ENCODE measurements around the gene POLK. TPM values are rescaled to one million over a fixed set of nuclear protein-coding genes. Genes with fewer than 3 reads are reported as not detected.

The POLK gene
- total RNA-seq, result 10 to 100 TPM; 23.9 to 35.8 (median 27.8) TPM

GRCh38 chr5:75511435-75512382 is at the start of gene POLK, which contains the start of gene CERT1:
POLK (plus strand) TSS chr5:75511891.
CERT1 (minus strand) TSS chr5:75511629; CDS start chr5:75511207, 422 bp downstream.
- H3K27ac ChIP-seq, result peak within 1 kb of the TSS; percentile 92 to 99 (median 96)
- no peaks in the 10 kb centered on the region for H3K27me3 ChIP-seq
- H3K36me3 ChIP-seq, result no peaks in the 10 kb centered on the region
- peak; percentile 98 for DNase-seq
- H3K9me3 ChIP-seq, result no peaks in the 10 kb centered on the region
- ATAC-seq, result peak; percentile 89 to 91
- intact Hi-C loops (cut with DNase I; ENCODE audit: low total_unique reads), result loop anchor here (1.0 to 2.0 kb wide), 4 partner anchors 174 to 1947 kb away; partner anchors contain the start of genes ANKRA2, GFM2, HMGCR and NSA2
- H3K4me1 ChIP-seq, result peaks cover 46 to 49% of the 10 kb centered on the region in 2 donors
- in situ Hi-C loops (cut with MboI; ENCODE audit: low sequenced_read_pairs in 4 of 4), result loop anchor here in 2 of 4 donors (25.0 kb wide), 1 partner anchor 174 kb away; the partner anchor contains the start of gene HMGCR (in 2 of the 2)
- TF ChIP-seq, protein P1, sequence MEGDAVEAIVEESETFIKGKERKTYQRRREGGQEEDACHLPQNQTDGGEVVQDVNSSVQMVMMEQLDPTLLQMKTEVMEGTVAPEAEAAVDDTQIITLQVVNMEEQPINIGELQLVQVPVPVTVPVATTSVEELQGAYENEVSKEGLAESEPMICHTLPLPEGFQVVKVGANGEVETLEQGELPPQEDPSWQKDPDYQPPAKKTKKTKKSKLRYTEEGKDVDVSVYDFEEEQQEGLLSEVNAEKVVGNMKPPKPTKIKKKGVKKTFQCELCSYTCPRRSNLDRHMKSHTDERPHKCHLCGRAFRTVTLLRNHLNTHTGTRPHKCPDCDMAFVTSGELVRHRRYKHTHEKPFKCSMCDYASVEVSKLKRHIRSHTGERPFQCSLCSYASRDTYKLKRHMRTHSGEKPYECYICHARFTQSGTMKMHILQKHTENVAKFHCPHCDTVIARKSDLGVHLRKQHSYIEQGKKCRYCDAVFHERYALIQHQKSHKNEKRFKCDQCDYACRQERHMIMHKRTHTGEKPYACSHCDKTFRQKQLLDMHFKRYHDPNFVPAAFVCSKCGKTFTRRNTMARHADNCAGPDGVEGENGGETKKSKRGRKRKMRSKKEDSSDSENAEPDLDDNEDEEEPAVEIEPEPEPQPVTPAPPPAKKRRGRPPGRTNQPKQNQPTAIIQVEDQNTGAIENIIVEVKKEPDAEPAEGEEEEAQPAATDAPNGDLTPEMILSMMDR (IDR thresholded peaks at IDR 0.05 in 4 of 5, conservative IDR thresholded peaks at IDR 0.05 in 1 of 5), result no peak
- peak; percentile 84 to 90 for TF ChIP-seq POLR2A (IDR thresholded peaks at IDR 0.05)
- H3K4me3 ChIP-seq, result peak within 1 kb of the TSS; percentile 87 to 97 (median 94)

GRCh38 chr5:75463726-75464125 is 48.0 kb upstream of the POLK start:
- Histone ChIP-seq H3K9me3 (peaks cover 0 to 3% (median 0%) of the 10 kb centered on the region in 3 donors), H3K27me3 (no peaks in the 10 kb centered on the region), H3K4me1 (peaks cover 12 to 22% of the 10 kb centered on the region in 2 donors), H3K4me3 (no peak overlapping the region), H3K36me3 (no peaks in the 10 kb centered on the region), H3K27ac (no peak overlapping the region)
- in situ Hi-C loops (cut with MboI; ENCODE audit: low sequenced_read_pairs in 4 of 4), result no loop called here
- DNase-seq (no peak), ATAC-seq (no peak)
- intact Hi-C loops (cut with DNase I; ENCODE audit: low total_unique reads), result no loop called here
- TF ChIP-seq POLR2A (IDR thresholded peaks at IDR 0.05), result no peak
- TF ChIP-seq, protein P1 (IDR thresholded peaks at IDR 0.05 in 4 of 5, conservative IDR thresholded peaks at IDR 0.05 in 1 of 5), result no peak

GRCh38 chr5:75465480-75465879 is 46.2 kb upstream of the POLK start:
- ATAC-seq (no peak), DNase-seq (no peak)
- Histone ChIP-seq H3K9me3 (peaks cover 0 to 16% (median 2%) of the 10 kb centered on the region in 3 donors), H3K27ac (no peak overlapping the region), H3K4me1 (peaks cover 12 to 20% of the 10 kb centered on the region in 2 donors), H3K27me3 (no peaks in the 10 kb centered on the region), H3K4me3 (no peak overlapping the region), H3K36me3 (no peaks in the 10 kb centered on the region)
- in situ Hi-C loops (cut with MboI; ENCODE audit: low sequenced_read_pairs in 4 of 4), result no loop called here
- TF ChIP-seq, protein P1 (IDR thresholded peaks at IDR 0.05 in 4 of 5, conservative IDR thresholded peaks at IDR 0.05 in 1 of 5), result no peak
- TF ChIP-seq POLR2A (IDR thresholded peaks at IDR 0.05), result no peak
- intact Hi-C loops (cut with DNase I; ENCODE audit: low total_unique reads), result no loop called here

GRCh38 chr5:75466006-75466716 is 45.5 kb upstream of the POLK start:
- Histone ChIP-seq H3K36me3 (no peaks in the 10 kb centered on the region), H3K4me3 (no peak overlapping the region), H3K4me1 (peaks cover 12 to 15% of the 10 kb centered on the region in 2 donors), H3K9me3 (peaks cover 0 to 19% (median 2%) of the 10 kb centered on the region in 3 donors), H3K27me3 (no peaks in the 10 kb centered on the region), H3K27ac (no peak overlapping the region)
- intact Hi-C loops (cut with DNase I; ENCODE audit: low total_unique reads), result no loop called here
- DNase-seq (no peak), ATAC-seq (no peak)
- TF ChIP-seq, protein P1 (IDR thresholded peaks at IDR 0.05 in 4 of 5, conservative IDR thresholded peaks at IDR 0.05 in 1 of 5), result no peak
- no peak for TF ChIP-seq POLR2A (IDR thresholded peaks at IDR 0.05)
- in situ Hi-C loops (cut with MboI; ENCODE audit: low sequenced_read_pairs in 4 of 4), result no loop called here

Measured in gastrocnemius medialis (tissue), 4 donors.